SK-N-SH treated with all-trans-retinoic acid at 6 μM for 48 hours (cell line): ENCODE data around the gene LY86.

Experiments used
- ATAC-seq: fragments of 200-7000 bp; cut with Tn5 transposase; 3 replicates; pipeline ENCODE4 v1.9.1; 2020; ENCODE audit warnings: mild to moderate bottlenecking, moderate library complexity
- ARNTL ChIP-seq: fragments of 450-650 bp; formaldehyde crosslinking; IDR thresholded peaks from 2 replicates; pipeline ENCODE4 v1.5.0; 2020; ENCODE audit warnings: low read depth, mild to moderate bottlenecking, moderate library complexity, borderline replicate concordance
- BACH2 ChIP-seq: fragments of 250-450 bp; sonication (Bioruptor Pico); IDR thresholded peaks from 2 replicates; pipeline ENCODE4 v1.9.0; 2021; ENCODE audit warnings: mild to moderate bottlenecking, borderline replicate concordance
- CREB5 ChIP-seq: fragments of 250-450 bp; sonication (Bioruptor Pico); IDR thresholded peaks from 2 replicates; pipeline ENCODE4 v1.5.1; 2020; ENCODE audit warnings: low read depth, mild to moderate bottlenecking, moderate library complexity
- CSDC2 ChIP-seq: fragments of 250-450 bp; sonication (Bioruptor Pico); IDR thresholded peaks from 2 replicates; pipeline ENCODE4 v1.5.0; 2020; ENCODE audit warnings: mild to moderate bottlenecking, moderate library complexity
- ESRRG ChIP-seq: fragments of 250-450 bp; sonication (Bioruptor Pico); IDR thresholded peaks from 2 replicates; pipeline ENCODE4 v1.6.1; 2021; ENCODE audit warnings: mild to moderate bottlenecking
- GLIS3 ChIP-seq: fragments of 250-450 bp; sonication (Bioruptor Pico); IDR thresholded peaks from 2 replicates; pipeline ENCODE4 v1.5.0; 2020; ENCODE audit warnings: mild to moderate bottlenecking, moderate library complexity
- ISL1 ChIP-seq: fragments of 250-450 bp; sonication (Bioruptor Pico); IDR thresholded peaks from 2 replicates; pipeline ENCODE4 v2.1.2; 2022; ENCODE audit warnings: mild to moderate bottlenecking, moderate library complexity
- OSR1 ChIP-seq: fragments of 250-450 bp; sonication (Bioruptor Pico); IDR thresholded peaks from 2 replicates; pipeline ENCODE4 v1.8.0; 2022; ENCODE audit warnings: moderate library complexity, mild to moderate bottlenecking, inconsistent platforms
- PPARA ChIP-seq: fragments of 250-450 bp; sonication (Bioruptor Pico); IDR thresholded peaks from 2 replicates; pipeline ENCODE4 v1.5.0; 2020; ENCODE audit warnings: mild to moderate bottlenecking, borderline replicate concordance
- RARB ChIP-seq: fragments of 250-450 bp; sonication (Bioruptor Pico); IDR thresholded peaks from 2 replicates; pipeline ENCODE4 v1.8.0; 2021; ENCODE audit warnings: mild to moderate bottlenecking, moderate library complexity
- SNAI2 ChIP-seq: fragments of 250-450 bp; sonication (Bioruptor Pico); IDR thresholded peaks from 2 replicates; pipeline ENCODE4 v1.5.0; 2020; ENCODE audit warnings: mild to moderate bottlenecking, moderate library complexity
- TCF4 ChIP-seq: fragments of 250-450 bp; sonication (Bioruptor Pico); IDR thresholded peaks from 2 replicates; pipeline ENCODE4 v1.8.0; 2021; ENCODE audit warnings: mild to moderate bottlenecking, moderate library complexity, borderline replicate concordance
- TOX ChIP-seq: fragments of 250-450 bp; sonication (Bioruptor Pico); IDR thresholded peaks from 2 replicates; pipeline ENCODE4 v1.8.0; 2021; ENCODE audit warnings: mild to moderate bottlenecking, moderate library complexity, borderline replicate concordance
- TSHZ2 ChIP-seq: fragments of 250-450 bp; sonication (Bioruptor Pico); IDR thresholded peaks from 2 replicates; pipeline ENCODE4 v1.5.0; 2020; ENCODE audit warnings: mild to moderate bottlenecking, moderate library complexity
- ZC3H10 ChIP-seq: fragments of 250-450 bp; sonication (Bioruptor Pico); IDR thresholded peaks from 2 replicates; pipeline ENCODE4 v1.5.1; 2021; ENCODE audit warnings: mild to moderate bottlenecking, moderate library complexity
- ZFP3 ChIP-seq: fragments of 250-450 bp; sonication (Bioruptor Pico); IDR thresholded peaks from 2 replicates; pipeline ENCODE4 v1.5.0; 2020; ENCODE audit warnings: mild to moderate bottlenecking, moderate library complexity
- ZFP30 ChIP-seq: fragments of 450-650 bp; formaldehyde crosslinking; IDR thresholded peaks from 2 replicates; pipeline ENCODE4 v1.5.0; 2022; ENCODE audit warnings: mild to moderate bottlenecking, moderate library complexity
- ZNF565 ChIP-seq: fragments of 450-650 bp; formaldehyde crosslinking; conservative IDR thresholded peaks from 2 replicates; pipeline ENCODE4 v1.5.0; 2020; ENCODE audit warnings: low read depth, mild to moderate bottlenecking, moderate library complexity
- ZNF70 ChIP-seq: fragments of 450-650 bp; formaldehyde crosslinking; IDR thresholded peaks from 2 replicates; pipeline ENCODE4 v1.5.0; 2020; ENCODE audit warnings: mild to moderate bottlenecking, moderate library complexity
- ZNF8 ChIP-seq: fragments of 450-650 bp; formaldehyde crosslinking; IDR thresholded peaks from 2 replicates; pipeline ENCODE4 v1.5.0; 2020; ENCODE audit warnings: mild to moderate bottlenecking, moderate library complexity
- TF ChIP-seq, protein P1 (sequence below): fragments of 250-450 bp; sonication (Bioruptor Pico); IDR thresholded peaks from 2 replicates; pipeline ENCODE4 v1.5.1; 2021; ENCODE audit warnings: mild to moderate bottlenecking, moderate library complexity
- TF ChIP-seq, protein P2 (sequence below): fragments of 250-450 bp; sonication (Bioruptor Pico); IDR thresholded peaks from 2 replicates; pipeline ENCODE4 v1.8.0; 2021; ENCODE audit warnings: low read depth, mild to moderate bottlenecking, moderate library complexity, borderline replicate concordance

LY86 gene

DNA sequence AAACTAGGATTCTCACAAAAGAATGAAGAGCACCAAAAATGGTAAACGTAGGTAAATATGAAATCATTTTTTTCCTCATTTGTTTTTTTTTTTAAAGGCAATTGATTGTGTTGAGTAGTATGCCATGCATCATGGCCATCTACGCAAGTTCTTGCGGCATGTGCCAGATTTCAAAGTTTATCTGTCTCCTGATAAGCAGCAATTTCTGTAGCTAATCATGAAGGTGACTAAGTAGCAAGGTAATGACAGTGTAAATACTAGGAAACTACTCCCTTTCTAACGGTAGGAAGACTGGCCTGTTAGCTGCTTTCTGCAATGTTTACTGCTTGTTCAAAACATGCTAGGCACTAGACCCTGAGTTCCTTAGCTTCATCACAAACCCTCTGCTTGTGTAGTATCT is 13.4 kb upstream of the LY86 start:
- TF ChIP-seq ZFP3 (CRISPR knock-in tag) = no peak
- TF ChIP-seq ARNTL (CRISPR knock-in tag) = no peak
- no peak for TF ChIP-seq RARB
- TF ChIP-seq, protein P1, sequence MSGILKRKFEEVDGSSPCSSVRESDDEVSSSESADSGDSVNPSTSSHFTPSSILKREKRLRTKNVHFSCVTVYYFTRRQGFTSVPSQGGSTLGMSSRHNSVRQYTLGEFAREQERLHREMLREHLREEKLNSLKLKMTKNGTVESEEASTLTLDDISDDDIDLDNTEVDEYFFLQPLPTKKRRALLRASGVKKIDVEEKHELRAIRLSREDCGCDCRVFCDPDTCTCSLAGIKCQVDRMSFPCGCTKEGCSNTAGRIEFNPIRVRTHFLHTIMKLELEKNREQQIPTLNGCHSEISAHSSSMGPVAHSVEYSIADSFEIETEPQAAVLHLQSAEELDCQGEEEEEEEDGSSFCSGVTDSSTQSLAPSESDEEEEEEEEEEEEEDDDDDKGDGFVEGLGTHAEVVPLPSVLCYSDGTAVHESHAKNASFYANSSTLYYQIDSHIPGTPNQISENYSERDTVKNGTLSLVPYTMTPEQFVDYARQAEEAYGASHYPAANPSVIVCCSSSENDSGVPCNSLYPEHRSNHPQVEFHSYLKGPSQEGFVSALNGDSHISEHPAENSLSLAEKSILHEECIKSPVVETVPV (CRISPR knock-in tag) = no peak
- no peak for TF ChIP-seq ZNF70 (CRISPR knock-in tag)
- no peak for TF ChIP-seq CREB5 (CRISPR knock-in tag)
- TF ChIP-seq OSR1 (CRISPR knock-in tag) = no peak
- TF ChIP-seq ZFP30 (CRISPR knock-in tag) = no peak
- no peak for TF ChIP-seq CSDC2 (CRISPR knock-in tag)
- TF ChIP-seq, protein P2, sequence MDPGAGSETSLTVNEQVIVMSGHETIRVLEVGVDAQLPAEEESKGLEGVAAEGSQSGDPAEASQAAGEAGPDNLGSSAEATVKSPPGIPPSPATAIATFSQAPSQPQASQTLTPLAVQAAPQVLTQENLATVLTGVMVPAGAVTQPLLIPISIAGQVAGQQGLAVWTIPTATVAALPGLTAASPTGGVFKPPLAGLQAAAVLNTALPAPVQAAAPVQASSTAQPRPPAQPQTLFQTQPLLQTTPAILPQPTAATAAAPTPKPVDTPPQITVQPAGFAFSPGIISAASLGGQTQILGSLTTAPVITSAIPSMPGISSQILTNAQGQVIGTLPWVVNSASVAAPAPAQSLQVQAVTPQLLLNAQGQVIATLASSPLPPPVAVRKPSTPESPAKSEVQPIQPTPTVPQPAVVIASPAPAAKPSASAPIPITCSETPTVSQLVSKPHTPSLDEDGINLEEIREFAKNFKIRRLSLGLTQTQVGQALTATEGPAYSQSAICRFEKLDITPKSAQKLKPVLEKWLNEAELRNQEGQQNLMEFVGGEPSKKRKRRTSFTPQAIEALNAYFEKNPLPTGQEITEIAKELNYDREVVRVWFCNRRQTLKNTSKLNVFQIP (CRISPR knock-in tag) = no peak
- no peak for TF ChIP-seq SNAI2 (CRISPR knock-in tag)
- no peak for TF ChIP-seq ESRRG
- TF ChIP-seq ISL1 (CRISPR knock-in tag) = no peak
- no peak for TF ChIP-seq TCF4 (CRISPR knock-in tag)
- no peak for TF ChIP-seq GLIS3 (CRISPR knock-in tag)
- TF ChIP-seq ZC3H10 (CRISPR knock-in tag) = no peak
- TF ChIP-seq ZNF565 = no peak
- no peak for TF ChIP-seq TOX (CRISPR knock-in tag)
- no peak for ATAC-seq

- no peak for ATAC-seq
- TF ChIP-seq RARB = no peak
- no peak for TF ChIP-seq SNAI2 (CRISPR knock-in tag)
- TF ChIP-seq BACH2 (CRISPR knock-in tag) = no peak
- TF ChIP-seq ESRRG = no peak
- no peak for TF ChIP-seq ARNTL (CRISPR knock-in tag)
- no peak for TF ChIP-seq TSHZ2 (CRISPR knock-in tag)
- TF ChIP-seq OSR1 (CRISPR knock-in tag) = no peak
- TF ChIP-seq, protein P2 (CRISPR knock-in tag) = no peak
- no peak for TF ChIP-seq ZNF565
- TF ChIP-seq PPARA = no peak
- no peak for TF ChIP-seq ZNF8 (CRISPR knock-in tag)
- no peak for TF ChIP-seq ZFP30 (CRISPR knock-in tag)
- no peak for TF ChIP-seq CSDC2 (CRISPR knock-in tag)
- TF ChIP-seq TOX (CRISPR knock-in tag) = no peak
Observed at GRCh38 chr6:6577735-6578134, 10.8 kb upstream of the LY86 start.

DNA sequence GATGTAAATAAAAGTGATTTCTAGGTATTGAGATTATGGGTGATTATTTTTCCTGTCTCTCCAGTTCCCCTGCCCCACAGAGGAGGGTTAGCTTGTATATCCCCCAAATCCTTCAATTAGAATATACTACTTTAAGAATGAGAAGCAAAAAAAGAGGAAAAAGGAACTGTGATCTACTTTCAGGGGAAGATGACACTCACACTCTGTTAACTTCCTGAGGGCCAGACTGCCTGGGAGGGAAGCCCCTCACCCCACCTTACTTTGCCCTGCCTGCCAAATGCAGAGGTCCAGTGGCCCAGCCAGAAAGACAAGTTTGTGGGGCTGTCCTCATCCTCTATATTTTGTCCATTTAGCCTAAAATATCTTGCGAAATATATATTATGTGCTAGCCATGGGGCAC is 9.2 kb upstream of the LY86 start:
- no peak for ATAC-seq
- no peak for TF ChIP-seq TOX (CRISPR knock-in tag)
- TF ChIP-seq, protein P2 (CRISPR knock-in tag) = no peak
- TF ChIP-seq GLIS3 (CRISPR knock-in tag) = no peak
- no peak for TF ChIP-seq BACH2 (CRISPR knock-in tag)
- TF ChIP-seq TCF4 (CRISPR knock-in tag) = no peak
- no peak for TF ChIP-seq OSR1 (CRISPR knock-in tag)
- TF ChIP-seq CSDC2 (CRISPR knock-in tag) = no peak
- TF ChIP-seq, protein P1 (CRISPR knock-in tag) = no peak
- TF ChIP-seq ZFP3 (CRISPR knock-in tag) = no peak
- no peak for TF ChIP-seq CREB5 (CRISPR knock-in tag)
